IPS-NIHi7 (cell line): ENCODE results near the gene GBF1.

Experiments
- DNase-seq: peaks from one replicate; pipeline ENCODE4 v3.0.0; 2012; ENCODE audit warnings: mixed read lengths; ENCODE audit errors: extremely low spot score

Gene GBF1

DNA sequence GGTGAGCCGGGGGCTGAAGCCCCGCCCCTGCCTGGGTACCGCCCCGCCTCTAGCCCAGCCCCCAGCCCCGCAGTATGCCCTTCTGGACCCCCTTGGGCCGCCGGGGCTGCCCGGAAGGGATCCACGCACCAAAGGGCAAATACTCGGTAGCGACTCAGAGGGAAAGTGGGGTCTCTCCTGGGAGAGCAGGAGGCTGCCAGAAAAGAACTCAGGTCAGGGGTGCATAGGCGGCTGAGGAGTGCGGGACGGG is 176.1 kb downstream of the GBF1 start:
- no peak for DNase-seq

DNA sequence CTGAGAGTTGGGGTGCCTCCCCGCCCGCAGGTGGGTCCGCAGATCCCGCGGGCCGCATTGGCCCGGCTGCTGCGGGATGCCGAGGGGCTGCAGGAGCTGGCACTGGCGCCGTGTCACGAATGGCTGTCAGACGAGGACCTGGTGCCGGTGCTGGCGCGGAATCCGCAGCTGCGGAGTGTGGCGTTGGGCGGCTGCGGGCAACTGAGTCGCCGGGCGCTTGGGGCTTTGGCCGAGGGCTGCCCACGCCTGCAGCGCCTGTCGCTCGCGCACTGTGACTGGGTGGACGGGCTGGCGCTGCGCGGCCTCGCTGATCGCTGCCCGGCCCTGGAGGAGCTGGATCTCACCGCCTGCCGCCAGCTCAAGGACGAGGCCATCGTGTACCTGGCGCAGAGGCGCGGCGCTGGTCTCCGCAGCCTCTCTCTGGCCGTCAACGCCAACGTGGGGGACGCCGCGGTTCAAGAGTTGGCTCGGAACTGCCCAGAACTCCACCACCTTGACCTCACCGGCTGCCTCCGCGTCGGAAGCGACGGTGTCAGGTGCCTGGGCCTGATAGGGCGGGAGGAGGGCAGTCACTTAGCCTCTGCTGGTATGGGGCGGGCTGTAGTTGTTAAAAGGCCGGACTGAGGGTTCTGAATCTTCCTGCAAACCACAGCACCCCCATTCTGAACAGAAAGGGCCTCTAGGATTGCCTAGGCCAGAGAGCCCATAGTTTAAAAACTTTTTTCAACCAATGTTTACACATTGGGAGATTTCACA is 176.6 kb downstream of the GBF1 start:
- DNase-seq, result no peak

DNA sequence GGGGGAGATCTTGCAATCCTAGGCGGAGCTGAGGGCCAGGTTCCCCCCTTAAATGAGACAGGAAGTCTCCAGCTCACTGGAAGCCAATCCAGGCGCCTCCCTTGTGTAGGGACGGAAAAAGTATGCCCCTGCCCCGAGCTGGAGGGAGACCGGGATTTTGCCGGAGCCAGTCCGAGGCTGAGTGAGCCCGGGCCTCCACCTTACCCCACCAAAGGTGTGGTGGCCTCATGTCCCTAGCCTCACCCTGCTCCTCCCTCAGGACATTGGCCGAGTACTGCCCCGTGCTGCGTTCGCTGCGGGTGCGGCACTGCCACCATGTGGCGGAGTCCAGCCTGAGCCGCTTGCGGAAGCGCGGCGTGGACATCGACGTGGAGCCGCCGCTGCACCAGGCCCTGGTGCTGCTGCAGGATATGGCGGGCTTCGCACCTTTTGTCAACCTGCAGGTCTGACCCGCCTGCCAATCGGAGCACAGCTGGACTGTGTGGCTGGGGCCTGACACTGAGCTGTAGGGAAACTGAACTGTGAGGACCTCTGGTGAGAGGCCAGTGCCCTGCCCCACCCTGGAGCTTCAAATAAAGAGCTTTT is 177.3 kb downstream of the GBF1 start:
- DNase-seq, result peak; percentile 77

DNA sequence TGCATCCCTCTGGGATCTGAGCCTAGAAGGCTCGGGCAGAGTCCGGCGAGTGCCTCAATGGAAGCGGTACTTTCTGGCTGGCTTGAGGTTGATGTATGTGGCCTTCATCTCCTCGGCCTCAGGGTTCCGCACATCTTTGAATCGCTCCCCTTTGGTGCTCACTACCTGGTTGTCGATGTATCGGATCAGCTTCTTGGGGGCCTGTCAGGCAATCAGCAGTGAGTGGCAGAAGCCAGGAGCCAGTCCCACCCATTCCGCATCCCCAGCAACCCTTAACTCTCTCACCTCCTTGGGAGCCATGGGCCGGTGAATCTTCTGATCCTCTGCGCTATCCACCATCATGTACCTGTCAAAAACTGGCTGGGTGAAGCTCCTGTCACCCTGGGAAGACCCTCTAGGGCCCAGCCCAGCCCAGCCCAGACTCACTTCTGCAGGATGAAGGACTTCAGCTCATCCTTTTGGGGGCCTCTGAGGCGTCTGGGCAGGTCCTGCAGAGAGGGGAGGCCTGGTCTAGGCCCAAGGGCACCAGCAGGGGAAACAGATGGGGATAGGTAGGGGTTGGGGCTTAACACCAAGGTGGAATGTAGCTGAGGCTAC is 178.1 kb downstream of the GBF1 start:
- DNase-seq, result no peak

DNA sequence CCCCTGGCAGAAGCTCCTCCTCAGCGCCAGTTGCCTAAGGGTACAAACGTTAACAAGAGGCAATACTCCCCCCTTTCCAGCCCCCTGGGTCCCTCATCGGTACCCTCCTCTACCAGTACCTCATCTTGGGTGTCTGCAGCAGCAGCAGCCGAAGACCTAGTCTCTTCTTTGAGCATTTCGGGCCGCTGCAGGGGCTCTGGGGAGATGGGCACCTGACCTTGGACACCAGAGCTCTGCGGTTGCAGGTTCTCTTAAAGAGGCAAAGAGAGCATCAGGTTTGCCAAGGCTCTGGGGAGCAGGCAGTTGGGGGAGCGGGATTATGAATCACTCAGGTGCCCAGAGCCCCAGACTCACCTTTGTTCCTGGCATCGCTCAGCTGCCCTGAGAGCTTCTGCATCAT is 178.8 kb downstream of the GBF1 start:
- no peak for DNase-seq

DNA sequence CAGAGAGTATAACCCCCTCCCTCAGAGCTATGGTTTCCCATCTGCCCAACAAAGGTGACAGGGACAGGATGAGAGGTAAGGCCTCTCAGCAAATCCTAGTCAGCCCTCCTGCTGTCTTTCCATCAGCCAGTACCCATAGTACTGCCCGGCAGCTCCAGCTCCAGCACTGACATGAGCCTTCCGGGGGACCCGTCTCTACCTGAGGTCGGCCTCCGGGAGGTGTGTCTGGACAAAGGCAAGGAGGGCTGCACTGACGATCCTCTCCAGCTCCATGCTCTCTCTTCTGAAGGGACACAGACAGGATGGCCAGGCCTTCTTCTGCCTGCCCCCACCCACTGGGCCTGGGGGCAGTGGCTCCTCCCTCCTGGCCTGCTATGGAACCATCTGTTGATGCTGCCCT is 179.6 kb downstream of the GBF1 start:
- DNase-seq, result no peak

DNA sequence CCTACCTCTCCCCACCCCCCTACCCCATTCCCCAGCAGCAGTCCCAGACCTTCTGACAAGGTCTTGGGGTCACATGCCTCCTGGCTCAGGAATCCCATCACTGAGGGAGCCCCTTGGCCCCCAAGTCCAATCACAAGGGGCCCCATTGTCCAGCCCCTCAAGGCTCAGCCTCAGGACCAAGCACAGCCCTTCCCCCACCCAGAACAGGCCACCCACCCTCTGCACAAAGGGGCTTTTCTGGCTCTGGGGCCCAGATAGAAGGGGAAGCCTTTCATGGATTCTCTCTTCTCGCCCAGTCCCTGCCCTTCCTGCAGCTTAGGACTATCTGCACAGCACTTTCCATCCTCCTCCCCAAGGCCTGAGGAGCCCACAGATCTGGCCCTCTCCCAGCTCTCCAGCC is 180.1 kb downstream of the GBF1 start:
- DNase-seq, result no peak

DNA sequence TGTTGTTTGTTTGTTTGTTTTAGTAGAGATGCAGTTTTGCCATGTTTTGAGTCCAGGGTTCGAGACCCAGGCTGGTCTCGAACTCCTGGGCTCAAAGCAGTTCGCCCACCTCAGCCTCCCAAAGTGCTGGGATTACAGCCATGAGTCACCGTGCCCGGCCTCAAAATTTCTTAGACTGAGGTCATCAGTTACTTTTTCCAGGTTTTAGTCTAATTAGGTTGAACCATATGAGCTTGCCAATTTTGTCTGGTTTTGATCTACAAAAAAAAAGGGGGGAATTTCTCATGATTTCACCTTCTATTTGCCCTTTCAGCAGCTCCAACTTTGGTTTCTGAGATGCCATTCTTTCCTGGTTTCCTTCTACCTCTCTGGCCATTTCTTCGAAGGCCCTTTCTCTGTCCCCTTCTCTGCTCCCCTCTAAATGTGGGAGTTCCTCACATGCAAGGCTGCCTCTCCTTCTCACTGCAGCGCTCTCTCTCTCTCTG is 181.5 kb downstream of the GBF1 start:
- no peak for DNase-seq

DNA sequence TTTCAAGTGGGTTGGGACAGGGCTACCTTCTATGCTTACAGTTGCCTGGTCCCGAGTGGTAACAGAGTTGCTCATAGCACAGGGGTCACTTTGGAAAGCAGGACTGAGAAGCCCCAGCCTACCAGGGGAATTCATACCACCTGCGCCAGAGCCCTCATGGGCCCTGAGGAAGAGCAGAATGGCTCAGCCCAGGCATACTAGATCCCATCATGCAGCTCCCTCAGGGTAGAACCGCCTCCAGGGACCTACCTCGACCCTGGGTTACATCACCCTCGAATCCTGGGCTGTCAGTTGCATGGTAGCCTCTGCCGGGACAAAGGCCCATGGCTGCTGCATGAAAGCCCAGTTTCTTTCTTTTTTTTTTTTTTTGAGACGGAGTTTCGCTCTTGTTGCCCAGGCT is 184.1 kb downstream of the GBF1 start:
- no peak for DNase-seq

DNA sequence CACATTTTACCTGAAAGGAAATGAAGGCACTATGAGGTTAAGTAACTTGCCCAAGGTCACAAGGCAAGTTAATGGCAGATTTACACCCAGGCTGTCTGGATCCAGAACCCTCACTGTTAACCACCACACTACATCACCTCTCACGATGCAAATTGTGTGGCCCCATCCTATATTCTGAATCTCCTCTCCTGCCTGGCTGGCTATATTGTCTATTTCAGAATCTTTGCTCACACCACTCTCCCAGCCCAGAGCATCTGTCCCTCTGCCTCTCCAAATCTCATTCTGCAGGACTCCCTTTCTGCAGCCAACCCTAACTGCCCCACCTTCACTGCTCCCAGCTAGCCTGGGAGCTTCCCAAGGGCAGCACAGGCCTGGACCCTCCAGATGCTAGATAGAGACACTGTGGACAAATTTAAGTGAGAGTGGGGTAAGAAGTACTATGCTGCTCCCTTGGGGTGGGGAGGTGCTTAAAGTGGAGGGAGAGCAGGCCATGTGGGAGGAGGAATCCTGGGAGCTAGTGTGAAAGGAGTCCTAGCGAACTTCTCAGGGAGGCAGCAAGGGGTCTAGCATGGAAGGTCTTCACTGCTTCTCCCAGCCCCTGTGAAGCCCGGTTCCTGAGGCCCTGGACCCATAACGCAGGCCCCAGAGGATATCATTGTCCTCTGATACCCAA is 186.3 kb downstream of the GBF1 start:
- DNase-seq, result no peak
